ENCODE data around the gene PSAT1.
A peak's percentile ranks its signal among the peaks of the same experiment; 100 is the strongest.
"Not testable (repeated sequence)": the region's sequence is repeated elsewhere in the genome, so short reads cannot be mapped to it uniquely, and the experiment has no call there.

The PSAT1 gene

DNA sequence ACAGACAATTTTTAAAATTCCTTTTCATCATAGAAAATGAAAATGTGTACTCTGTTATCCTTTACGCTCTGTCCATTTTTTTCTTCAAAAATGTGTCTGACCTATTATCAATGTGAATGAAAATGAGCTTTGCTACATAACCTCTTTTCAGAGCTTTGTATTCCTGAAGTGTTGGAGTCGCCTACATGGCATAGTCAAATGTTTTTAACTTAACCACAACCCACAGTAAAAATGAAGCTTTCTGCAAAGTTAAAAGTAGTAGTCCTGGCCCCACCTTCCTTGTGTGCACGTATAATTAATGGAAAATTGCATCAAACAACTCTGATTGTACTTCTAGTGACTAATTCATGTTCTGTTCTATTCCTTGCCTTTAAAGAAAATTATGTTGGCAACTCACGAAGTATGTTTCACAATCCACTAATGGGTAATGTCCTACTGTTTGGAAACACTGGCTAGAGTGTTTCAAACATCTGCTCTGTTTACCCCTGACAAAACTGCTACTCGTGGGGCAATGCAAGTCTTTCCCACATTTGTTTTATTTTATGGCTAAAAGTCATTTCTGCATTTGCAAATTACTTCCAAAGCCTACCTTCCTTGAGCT is 18.6 kb upstream of the PSAT1 start:
- Histone ChIP-seq H3K36me3 (replicated peaks) (no peaks in the 10 kb centered on the region), H3K27me3 (replicated peaks) (no peaks in the 10 kb centered on the region), H3K27ac (no peak overlapping the region), H3K4me3 (ENCODE audit: low read depth, low read length) (no peak overlapping the region)
- TF ChIP-seq, protein P1, sequence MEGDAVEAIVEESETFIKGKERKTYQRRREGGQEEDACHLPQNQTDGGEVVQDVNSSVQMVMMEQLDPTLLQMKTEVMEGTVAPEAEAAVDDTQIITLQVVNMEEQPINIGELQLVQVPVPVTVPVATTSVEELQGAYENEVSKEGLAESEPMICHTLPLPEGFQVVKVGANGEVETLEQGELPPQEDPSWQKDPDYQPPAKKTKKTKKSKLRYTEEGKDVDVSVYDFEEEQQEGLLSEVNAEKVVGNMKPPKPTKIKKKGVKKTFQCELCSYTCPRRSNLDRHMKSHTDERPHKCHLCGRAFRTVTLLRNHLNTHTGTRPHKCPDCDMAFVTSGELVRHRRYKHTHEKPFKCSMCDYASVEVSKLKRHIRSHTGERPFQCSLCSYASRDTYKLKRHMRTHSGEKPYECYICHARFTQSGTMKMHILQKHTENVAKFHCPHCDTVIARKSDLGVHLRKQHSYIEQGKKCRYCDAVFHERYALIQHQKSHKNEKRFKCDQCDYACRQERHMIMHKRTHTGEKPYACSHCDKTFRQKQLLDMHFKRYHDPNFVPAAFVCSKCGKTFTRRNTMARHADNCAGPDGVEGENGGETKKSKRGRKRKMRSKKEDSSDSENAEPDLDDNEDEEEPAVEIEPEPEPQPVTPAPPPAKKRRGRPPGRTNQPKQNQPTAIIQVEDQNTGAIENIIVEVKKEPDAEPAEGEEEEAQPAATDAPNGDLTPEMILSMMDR (IDR thresholded peaks at IDR 0.05; ENCODE audit: low read depth, low read length, missing control alignments): no peak
- DNase-seq: no peak
- in situ Hi-C loops (cut with HindIII; ENCODE audit: low pct_ligation_motif_present, low sequenced_read_pairs): no loop called here

DNA sequence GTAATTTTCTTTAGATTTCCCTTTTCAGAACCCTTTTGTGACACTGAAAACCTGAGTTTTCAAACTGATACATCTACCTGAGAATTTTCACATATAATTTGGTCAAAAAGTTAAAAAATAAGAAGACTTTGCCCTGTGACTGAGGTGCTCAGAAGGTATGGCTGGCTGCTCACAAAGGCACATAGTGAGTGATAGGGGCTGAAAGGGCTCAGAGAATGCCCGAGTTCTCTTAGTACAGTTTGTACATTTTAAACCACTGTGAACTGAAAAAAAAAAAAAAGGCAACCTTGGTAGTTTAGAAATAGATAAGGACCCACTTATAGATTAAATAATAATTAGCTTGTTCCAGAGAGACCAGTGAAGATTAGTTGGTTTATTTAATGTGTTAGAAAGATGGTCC is 18.1 kb upstream of the PSAT1 start:
- TF ChIP-seq, protein P1 (IDR thresholded peaks at IDR 0.05; ENCODE audit: low read depth, low read length, missing control alignments): no peak
- no peaks in the 10 kb centered on the region for H3K27me3 ChIP-seq (replicated peaks)
- DNase-seq: no peak
- no peaks in the 10 kb centered on the region for H3K36me3 ChIP-seq (replicated peaks)
- H3K27ac ChIP-seq: no peak overlapping the region
- H3K4me3 ChIP-seq (ENCODE audit: low read depth, low read length): no peak overlapping the region
- in situ Hi-C loops (cut with HindIII; ENCODE audit: low pct_ligation_motif_present, low sequenced_read_pairs): no loop called here

DNA sequence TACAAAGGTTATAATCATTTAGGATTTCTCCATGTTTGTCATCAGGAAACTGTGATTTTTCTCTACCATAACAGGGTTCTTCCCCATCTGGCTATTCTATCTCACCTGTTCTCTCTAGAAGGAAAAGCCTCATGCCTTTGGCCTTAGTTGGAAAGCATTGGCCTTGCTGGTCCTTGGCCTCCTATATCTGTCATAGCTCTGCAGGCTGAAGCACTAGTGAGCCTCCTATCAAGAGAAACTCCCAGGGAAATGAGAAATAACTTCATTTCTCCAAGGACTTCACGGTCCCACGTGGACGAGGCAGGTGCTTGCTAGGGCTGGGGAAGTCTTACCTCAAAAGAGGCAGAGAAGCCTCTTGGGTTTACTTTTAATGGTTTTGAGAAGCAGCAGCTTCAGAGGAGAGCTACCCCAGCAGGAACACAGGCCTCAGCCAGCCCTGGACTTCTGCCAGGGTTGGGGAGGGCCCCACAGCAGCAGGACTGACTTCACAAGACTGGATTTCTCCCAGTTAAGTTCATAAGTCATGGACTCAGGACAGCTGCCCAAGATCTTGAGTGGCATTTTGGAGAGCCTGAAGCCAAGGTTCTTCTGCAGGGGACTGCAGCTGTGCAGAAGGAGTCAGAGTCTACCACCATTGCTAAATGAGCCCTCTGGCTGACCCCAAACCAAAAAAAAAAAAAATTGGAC is 15.8 kb upstream of the PSAT1 start:
- Histone ChIP-seq H3K36me3 (replicated peaks) (no peaks in the 10 kb centered on the region), H3K27ac (no peak overlapping the region), H3K27me3 (replicated peaks) (no peaks in the 10 kb centered on the region), H3K4me3 (ENCODE audit: low read depth, low read length) (no peak overlapping the region)
- in situ Hi-C loops (cut with HindIII; ENCODE audit: low pct_ligation_motif_present, low sequenced_read_pairs): no loop called here
- DNase-seq: peak; percentile 55
- TF ChIP-seq, protein P1 (IDR thresholded peaks at IDR 0.05; ENCODE audit: low read depth, low read length, missing control alignments): no peak

- in situ Hi-C loops (cut with HindIII; ENCODE audit: low pct_ligation_motif_present, low sequenced_read_pairs); H3K36me3 ChIP-seq (replicated peaks): not testable (repeated sequence)
Observed at GRCh38 chr9:78284181-78284580, 12.7 kb upstream of the PSAT1 start.

DNA sequence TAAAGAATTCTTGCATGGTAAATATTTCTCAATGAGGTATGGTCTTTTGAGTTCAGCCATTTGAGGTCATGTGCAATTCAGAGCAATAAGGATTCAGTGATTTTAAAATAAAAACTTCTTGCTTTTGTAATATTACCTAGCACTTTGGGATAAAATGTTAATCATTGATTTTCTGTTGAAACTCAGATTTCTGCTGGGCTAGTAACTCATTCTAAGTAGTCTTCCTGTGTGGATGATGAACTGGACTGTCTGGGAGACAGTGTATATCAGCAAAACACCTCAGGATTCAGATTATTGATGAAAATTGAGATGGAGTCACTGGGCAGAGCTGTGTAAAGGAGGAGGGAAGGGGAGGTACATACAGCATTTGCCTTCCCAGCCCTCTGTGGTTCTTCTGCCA is 10.8 kb upstream of the PSAT1 start:
- Histone ChIP-seq H3K27ac (no peak overlapping the region), H3K27me3 (replicated peaks) (no peaks in the 10 kb centered on the region), H3K36me3 (replicated peaks) (no peaks in the 10 kb centered on the region), H3K4me3 (ENCODE audit: low read depth, low read length) (no peak overlapping the region)
- DNase-seq: no peak
- TF ChIP-seq, protein P1 (IDR thresholded peaks at IDR 0.05; ENCODE audit: low read depth, low read length, missing control alignments): no peak
- in situ Hi-C loops (cut with HindIII; ENCODE audit: low pct_ligation_motif_present, low sequenced_read_pairs): no loop called here

More at GRCh38 chr9:78284181-78284580, 12.7 kb upstream of the PSAT1 start:
- not testable (repeated sequence) for H3K4me3 ChIP-seq (ENCODE audit: low read depth, low read length); H3K27me3 ChIP-seq (replicated peaks); DNase-seq; H3K27ac ChIP-seq

GRCh38 chr9:78286946-78287388 is 10.0 kb upstream of the PSAT1 start:
- Histone ChIP-seq H3K27me3 (replicated peaks) (no peaks in the 10 kb centered on the region), H3K4me3 (ENCODE audit: low read depth, low read length) (no peak overlapping the region), H3K36me3 (replicated peaks) (no peaks in the 10 kb centered on the region), H3K27ac (no peak overlapping the region)
- TF ChIP-seq, protein P1 (IDR thresholded peaks at IDR 0.05; ENCODE audit: low read depth, low read length, missing control alignments): no peak
- no peak for DNase-seq
- in situ Hi-C loops (cut with HindIII; ENCODE audit: low pct_ligation_motif_present, low sequenced_read_pairs): no loop called here

Measured in brain microvascular endothelial cell (primary cell).